Retinal pigment epithelial cell (primary cell): ENCODE results near the gene PIK3C2B.

Source experiments
- DNase-seq: peaks from one replicate; pipeline ENCODE4 v3.0.0-alpha.2; 2010; ENCODE audit warnings: low read depth
- H3K4me3 ChIP-seq: 2 replicates; pipeline ENCODE4 v1.5.1; 2011; ENCODE audit warnings: mild to moderate bottlenecking, low read length, control low read depth, moderate library complexity
- TF ChIP-seq, protein P1 (sequence below): conservative IDR thresholded peaks from 2 replicates; pipeline ENCODE4 v1.5.1; 2011; ENCODE audit warnings: low read depth, low read length, control low read depth, inconsistent platforms

PIK3C2B gene

DNA sequence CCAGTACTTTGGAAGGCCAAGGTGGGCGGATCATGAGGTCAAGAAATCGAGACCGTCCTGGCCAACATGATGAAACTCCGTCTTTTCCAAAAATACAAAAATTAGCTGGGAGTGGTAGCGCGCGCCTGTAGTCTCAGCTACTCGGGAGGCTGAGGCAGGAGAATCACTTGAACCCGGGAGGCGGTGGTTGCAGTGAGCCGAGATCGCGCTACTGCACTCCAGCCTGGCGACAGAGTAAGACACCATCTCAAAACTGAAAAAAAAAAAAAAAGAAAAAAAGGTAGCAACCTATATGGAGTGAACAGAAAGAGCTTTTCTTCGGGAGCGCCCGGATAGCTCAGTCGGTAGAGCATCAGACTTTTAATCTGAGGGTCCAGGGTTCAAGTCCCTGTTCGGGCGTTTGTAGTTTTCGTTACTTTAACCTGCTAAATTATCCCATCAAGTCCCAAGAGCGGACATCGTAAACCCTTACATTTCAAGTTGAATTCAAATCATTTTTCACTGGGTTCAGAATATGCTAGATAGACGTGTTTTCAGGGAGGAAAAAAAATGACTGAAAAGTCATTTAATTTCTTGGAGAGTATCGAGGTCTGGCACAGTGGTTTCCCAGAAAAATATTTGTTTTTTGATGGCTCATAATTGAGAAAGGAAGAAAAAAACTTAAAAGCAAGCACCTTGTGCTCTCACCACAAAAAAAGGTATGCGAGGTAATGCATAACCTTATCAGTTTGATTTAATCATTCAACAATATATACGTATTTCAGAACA lies 11.8 kb upstream of the PIK3C2B start:
- TF ChIP-seq, protein P1, sequence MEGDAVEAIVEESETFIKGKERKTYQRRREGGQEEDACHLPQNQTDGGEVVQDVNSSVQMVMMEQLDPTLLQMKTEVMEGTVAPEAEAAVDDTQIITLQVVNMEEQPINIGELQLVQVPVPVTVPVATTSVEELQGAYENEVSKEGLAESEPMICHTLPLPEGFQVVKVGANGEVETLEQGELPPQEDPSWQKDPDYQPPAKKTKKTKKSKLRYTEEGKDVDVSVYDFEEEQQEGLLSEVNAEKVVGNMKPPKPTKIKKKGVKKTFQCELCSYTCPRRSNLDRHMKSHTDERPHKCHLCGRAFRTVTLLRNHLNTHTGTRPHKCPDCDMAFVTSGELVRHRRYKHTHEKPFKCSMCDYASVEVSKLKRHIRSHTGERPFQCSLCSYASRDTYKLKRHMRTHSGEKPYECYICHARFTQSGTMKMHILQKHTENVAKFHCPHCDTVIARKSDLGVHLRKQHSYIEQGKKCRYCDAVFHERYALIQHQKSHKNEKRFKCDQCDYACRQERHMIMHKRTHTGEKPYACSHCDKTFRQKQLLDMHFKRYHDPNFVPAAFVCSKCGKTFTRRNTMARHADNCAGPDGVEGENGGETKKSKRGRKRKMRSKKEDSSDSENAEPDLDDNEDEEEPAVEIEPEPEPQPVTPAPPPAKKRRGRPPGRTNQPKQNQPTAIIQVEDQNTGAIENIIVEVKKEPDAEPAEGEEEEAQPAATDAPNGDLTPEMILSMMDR = no peak
- DNase-seq = peak; percentile 74
- peak overlapping the region; percentile 86 for H3K4me3 ChIP-seq

DNA sequence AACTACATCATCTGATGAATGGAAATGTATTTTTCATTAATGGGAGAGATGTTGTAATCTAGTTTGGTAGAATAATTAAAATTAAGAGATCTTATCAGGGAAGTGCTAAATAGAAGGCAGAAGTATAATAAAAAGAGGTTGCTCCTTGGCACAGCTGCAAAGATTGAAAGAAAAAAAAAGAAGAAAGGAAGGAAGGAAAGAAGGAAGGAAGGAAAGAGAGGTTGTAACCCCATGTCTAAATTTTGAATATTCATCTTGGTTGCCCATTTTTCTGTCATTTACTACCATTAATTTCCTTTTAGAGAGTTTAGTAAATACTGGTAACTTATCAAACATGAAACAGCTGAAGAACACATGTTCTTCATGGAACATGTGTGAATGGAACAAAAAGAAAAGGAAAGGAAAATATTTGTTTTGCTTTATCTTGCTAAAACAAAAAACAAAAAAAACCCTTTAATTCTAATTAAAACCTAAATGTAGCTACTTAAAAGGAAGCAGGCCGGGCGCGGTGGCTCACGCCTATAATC lies 11.1 kb upstream of the PIK3C2B start:
- DNase-seq = no peak
- TF ChIP-seq, protein P1 = no peak
- peak overlapping the region; percentile 60 for H3K4me3 ChIP-seq

DNA sequence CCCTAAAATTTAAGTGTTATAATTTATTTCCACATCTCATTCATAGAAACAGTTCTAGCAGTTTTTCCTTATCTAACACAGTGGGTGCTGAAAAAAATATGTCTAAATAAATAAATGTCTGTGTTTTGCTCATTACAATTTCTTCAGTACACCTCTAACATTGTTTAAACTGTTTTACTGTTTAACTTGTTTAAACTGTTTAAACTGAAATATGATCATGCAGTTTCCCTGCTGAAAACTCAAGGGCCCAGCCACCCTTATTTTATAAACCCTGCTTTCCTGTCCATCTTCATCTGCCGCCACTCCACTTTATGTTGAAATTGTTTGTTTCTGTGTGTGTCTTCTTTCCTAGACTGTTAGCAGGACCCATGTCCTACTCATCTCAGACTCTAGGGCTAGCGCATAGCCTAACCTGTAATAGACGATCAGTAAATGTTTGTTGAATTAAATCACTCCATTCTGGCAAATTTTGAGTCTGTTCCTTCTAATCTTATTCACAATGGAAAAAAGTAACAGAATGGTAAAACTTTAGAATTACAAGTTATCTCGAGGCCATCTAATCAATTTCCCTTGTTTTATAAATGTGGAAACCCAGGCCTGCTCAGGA lies 9.4 kb upstream of the PIK3C2B start:
- TF ChIP-seq, protein P1 = no peak
- DNase-seq = no peak
- H3K4me3 ChIP-seq = no peak overlapping the region

DNA sequence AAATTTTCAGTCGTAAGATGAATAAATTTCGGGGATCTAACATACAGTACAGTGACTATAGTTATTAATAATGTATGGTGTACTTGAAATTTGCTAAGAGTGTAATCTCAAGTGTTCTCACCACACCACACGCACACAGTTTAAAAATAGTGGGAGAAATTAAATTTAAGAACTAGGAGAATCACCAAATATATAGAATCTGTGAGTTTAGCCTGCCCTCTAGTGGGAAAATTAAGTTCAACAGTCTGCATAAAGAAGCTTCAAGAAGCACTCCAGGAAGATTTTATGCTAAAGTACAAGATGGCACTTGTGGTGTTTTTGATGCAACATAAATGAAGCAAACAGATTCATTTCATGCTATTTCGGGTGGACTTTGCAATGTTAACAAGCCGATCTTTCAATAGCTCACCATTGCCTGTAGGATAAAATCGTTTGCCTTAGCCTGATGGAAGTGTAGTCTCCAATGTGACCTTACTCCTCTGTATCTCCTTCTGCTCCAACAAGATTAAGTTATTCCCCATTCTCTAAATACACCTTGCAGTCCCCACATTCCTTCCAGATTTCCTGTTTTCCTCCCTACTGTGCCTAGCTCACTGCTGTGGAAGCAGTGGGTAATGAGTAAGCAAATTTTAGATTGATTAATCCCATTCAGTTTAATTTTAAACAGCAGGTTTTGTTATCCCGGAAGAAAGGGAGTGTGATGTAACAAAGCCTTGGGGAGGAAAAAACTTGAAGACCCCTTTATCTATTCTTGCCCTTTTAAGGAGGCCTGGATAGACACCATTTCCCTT lies 8.7 kb upstream of the PIK3C2B start:
- no peak for DNase-seq
- H3K4me3 ChIP-seq = no peak overlapping the region
- TF ChIP-seq, protein P1 = peak; percentile 50

DNA sequence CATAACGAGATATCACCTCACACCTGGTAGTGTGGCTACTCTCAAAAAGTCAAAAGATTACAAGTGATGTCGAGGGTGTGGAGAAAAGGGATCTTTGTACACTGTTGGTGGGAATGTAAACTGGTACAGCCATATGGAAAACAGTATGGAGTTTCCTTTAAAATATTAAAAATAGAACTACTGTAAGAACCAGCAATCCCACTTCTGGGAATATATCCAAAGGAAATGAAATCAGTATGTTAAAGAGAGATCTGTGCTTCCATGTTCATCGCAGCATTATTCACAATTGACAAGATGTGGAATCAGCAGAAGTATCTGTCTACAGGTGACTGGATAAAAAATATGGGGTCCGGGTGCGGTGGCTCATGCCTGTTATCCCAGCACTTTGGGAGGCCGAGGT lies 7.6 kb upstream of the PIK3C2B start:
- H3K4me3 ChIP-seq = no peak overlapping the region
- DNase-seq = no peak
- TF ChIP-seq, protein P1 = no peak

DNA sequence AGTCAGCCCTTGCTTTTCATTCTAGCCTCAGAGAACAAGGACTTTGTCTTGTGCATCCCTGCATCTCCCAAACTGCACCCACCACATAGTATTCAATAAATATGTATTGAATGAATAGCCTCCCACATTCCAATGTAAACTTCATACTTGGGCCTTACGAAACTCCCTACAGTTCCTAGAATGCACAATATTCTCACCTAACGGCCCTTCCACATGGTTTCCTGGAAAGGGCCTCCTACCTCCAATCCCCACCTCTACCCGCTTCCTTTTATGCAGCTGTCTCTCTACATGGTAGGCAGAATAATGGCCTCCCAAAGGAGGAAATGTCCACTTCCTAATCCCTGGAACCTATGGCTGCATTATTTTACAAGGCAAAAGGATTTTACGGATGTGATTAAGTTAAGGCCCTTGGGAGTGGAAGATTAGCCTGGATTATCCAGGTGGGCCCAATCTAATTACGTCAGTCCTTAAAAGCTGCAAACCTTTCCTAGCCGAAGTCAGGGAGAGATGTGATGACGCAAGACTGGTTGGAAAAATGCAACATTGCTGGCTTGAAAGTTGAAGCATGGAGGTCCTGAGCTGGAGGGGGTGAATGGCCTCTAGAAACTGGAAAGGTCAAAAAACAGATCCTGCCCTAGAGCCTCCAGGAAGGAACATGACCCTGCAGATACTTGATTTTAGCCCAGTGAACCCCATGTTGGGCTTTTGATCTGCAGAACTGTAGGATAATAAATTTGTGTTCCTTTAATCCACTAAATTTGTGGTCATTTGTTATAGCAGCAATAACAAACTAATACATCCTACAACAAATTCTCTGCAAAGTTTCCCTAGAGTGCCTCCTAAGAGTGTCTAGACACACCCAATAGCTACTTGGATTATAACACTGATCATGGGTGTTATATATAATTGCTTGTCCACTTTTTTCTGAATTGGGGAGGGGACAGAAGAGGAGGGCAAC lies 5.2 kb upstream of the PIK3C2B start:
- no peak for DNase-seq
- TF ChIP-seq, protein P1 = no peak

More for the DNA sequence above, 5.2 kb upstream of the PIK3C2B start:
- H3K4me3 ChIP-seq = no peak overlapping the region
